HL-60/S4 treated with retinoic acid at 250 ng/mL for 4 days and 3 days (cell line): ENCODE data around the gene AGK.

Experiments used
- in situ Hi-C: fragments of 300-500 bp; cut with MboI; formaldehyde crosslinking; loops from 2 replicates; pipeline ENCODE4 v1.7.0; 2022; ENCODE audit warnings: low sequenced_read_pairs

Gene AGK, protein sequence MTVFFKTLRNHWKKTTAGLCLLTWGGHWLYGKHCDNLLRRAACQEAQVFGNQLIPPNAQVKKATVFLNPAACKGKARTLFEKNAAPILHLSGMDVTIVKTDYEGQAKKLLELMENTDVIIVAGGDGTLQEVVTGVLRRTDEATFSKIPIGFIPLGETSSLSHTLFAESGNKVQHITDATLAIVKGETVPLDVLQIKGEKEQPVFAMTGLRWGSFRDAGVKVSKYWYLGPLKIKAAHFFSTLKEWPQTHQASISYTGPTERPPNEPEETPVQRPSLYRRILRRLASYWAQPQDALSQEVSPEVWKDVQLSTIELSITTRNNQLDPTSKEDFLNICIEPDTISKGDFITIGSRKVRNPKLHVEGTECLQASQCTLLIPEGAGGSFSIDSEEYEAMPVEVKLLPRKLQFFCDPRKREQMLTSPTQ

GRCh38 chr7:141551094-141551781 is at the start of gene AGK:
TSS of gene AGK (plus strand) at chr7:141551410. CDS start at chr7:141555467, 4,057 bp downstream.
- in situ Hi-C loops: no loop called here

GRCh38 chr7:141501451-141501850 is 49.8 kb upstream of the AGK start:
- in situ Hi-C loops: no loop called here

GRCh38 chr7:141511316-141511675 is 39.9 kb upstream of the AGK start:
- in situ Hi-C loops: no loop called here

- in situ Hi-C loops: no loop called here
Observed at GRCh38 chr7:141511676-141512396, 39.4 kb upstream of the AGK start.

GRCh38 chr7:141512597-141512996 is 38.6 kb upstream of the AGK start:
- in situ Hi-C loops: no loop called here

GRCh38 chr7:141513720-141514119 is 37.5 kb upstream of the AGK start:
- in situ Hi-C loops: no loop called here

DNA sequence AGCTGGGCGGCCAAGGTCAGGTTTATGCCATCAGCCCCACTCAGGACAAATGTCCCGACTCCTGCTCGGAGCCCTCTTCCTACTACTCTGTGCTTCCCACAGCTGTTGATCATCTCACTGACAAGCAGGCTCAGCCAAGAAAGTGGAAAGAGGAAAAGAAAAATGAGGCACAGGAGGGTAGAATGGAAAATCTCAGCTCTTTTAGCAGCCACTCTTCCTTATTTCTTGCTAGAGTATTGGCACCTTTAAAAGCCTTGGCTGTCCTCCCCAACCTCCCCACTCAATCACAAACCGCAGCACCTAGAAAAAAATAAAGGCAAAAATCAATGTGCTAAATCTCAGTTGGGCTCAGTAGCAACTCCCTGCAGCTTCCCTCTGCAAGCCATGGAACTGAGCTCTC is 35.3 kb upstream of the AGK start:
- in situ Hi-C loops: no loop called here

DNA sequence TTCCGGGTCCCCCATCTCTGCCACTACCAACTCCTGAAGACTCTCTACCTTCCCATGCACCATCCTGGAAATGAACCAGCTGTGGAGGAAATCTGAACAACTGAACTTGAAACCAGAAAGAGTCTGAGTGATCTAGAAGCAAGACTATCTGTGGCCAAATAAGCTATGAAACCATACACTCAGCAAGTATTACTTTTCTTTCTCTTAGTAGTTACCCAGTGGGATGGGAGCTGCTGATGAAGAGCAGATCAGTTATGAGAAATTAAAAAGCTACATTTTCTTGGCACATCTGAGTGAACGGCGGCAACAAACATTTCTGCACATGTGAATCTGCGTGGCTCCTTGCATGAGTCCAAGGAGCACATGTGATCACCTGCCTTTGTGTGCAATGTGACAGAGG is 31.6 kb upstream of the AGK start:
- in situ Hi-C loops: no loop called here

DNA sequence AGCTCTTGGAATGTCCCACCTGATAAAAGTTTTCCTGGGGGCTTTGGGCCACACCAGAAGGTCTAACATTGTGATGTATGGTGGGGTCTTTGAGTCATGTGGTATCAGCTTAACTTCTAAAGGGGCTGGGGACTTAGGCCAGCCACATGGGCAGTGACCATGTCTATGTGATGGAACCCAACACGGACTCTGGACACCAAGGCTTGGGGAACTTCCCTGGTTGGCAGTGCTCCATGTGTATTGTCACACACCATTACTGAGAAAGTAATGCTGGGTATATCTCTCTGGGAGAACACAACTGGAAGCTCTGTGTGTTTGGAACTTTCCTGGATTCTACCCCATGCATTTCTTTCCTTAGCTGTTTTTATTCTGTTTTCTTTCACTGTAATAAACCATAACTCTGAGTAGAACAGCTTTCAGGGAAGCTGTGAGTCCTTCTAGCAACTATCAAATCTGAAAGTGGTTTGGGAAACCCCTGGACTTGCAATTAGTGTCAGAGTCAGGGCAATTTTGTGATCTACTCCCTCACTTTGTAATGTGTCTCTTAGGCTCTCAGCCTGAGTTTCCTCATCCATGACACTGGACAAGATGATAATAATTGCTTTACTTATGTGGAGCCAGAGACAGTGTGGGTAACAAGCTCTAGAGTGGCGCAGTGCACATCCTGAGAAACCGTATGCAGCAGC is 28.4 kb upstream of the AGK start:
- in situ Hi-C loops: no loop called here

GRCh38 chr7:141525973-141526514 is 25.2 kb upstream of the AGK start:
- in situ Hi-C loops: loop anchor here (25.0 kb wide), 1 partner anchor 1014 kb away; no protein-coding TSS in a partner anchor

DNA sequence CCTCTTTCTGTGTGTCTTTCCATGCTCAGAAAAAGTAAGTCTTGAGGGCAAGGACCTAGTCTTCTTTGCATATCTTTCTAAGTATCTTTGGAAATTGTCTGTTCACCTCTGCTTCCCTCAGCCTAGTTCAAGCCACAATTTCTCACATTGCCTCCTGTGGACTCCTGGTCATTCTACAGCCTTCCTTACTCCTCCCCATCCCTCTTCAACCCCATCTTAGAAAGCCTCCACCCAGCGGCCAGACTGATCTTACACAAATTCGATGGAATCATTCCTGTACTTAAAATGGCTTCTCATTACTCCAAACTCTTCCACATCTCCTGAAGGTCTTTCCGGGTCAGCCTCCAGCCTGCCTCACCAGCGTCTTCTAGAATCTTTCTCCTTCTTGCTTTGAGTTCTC is 24.1 kb upstream of the AGK start:
- in situ Hi-C loops: loop anchor here (25.0 kb wide), 1 partner anchor 1015 kb away; no protein-coding TSS in a partner anchor

- in situ Hi-C loops: loop anchor here (25.0 kb wide), 1 partner anchor 1016 kb away; no protein-coding TSS in a partner anchor
Observed at GRCh38 chr7:141528399-141528798, 22.8 kb upstream of the AGK start.

GRCh38 chr7:141533149-141533949 is 17.9 kb upstream of the AGK start:
- in situ Hi-C loops: loop anchor here (25.0 kb wide), 1 partner anchor 1021 kb away; no protein-coding TSS in a partner anchor

DNA sequence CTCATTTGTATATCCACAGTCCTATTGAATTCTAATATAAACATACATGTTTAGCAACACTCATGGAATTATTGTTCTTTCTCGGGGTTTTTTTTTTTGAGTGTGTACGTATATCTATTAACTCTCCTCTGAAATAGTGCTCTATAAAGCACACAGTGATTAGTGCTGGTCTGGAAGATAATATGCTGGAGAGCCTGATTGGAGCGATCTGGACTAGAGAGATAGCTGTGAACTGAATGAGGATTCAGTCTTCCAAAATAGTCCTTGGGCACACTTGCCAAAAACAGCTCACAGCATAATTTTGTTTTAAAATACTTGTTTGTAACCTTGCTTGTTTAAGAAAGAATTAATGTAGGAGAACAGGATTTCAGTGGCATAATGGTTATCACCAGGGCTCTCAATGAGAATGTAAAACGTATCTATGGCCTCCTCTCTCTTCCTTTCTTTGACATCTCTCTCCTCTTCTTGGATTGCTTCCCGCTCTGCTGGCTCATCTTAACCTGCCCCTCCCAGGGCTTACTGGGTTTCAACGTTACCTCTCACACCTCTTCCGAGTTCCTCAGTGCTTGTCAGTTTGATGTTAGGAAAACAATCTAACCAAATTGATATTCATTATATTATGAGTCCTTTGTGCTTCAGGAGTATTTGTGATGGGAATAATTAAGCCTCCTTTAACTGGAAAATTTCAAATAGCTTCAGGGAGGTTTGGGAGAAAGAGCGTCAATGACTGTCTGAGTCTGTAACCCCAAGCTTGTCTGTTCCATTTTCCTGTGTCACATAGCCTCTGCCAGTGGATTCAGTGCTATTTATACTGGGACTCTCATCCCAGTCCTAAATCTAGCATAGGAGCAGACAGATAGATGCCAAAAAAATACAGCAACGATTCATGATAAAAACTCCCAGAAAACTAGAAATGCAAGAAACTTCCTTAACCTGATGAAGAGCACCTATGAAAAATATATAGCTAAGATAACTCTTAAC is 16.2 kb upstream of the AGK start:
- in situ Hi-C loops: loop anchor here (25.0 kb wide), 1 partner anchor 1023 kb away; no protein-coding TSS in a partner anchor

GRCh38 chr7:141537906-141538305 is 13.3 kb upstream of the AGK start:
- in situ Hi-C loops: loop anchor here (25.0 kb wide), 1 partner anchor 1026 kb away; no protein-coding TSS in a partner anchor

- in situ Hi-C loops: loop anchor here (25.0 kb wide), 1 partner anchor 1029 kb away; no protein-coding TSS in a partner anchor
Observed at GRCh38 chr7:141541375-141541774, 9.8 kb upstream of the AGK start.

DNA sequence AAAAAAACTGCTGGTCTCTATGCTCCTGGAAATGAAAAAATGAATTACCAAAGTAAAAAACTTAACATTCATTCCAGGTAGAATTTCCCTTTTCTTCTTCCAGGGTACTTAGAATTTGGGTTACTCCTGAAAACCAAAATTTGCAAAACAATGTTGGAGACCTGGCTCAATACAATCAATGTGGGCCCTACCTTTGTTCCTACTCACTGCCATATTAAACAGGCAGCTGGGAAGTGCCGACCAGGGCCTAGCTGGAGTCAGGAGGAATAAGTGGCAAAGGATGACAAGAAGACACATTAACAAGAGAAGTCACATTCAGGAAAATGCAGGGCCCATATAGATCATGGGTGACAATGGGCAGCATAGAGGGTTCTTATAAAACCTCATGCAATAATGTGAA is 6.4 kb upstream of the AGK start:
- in situ Hi-C loops: loop anchor here (25.0 kb wide), 1 partner anchor 1033 kb away; no protein-coding TSS in a partner anchor

DNA sequence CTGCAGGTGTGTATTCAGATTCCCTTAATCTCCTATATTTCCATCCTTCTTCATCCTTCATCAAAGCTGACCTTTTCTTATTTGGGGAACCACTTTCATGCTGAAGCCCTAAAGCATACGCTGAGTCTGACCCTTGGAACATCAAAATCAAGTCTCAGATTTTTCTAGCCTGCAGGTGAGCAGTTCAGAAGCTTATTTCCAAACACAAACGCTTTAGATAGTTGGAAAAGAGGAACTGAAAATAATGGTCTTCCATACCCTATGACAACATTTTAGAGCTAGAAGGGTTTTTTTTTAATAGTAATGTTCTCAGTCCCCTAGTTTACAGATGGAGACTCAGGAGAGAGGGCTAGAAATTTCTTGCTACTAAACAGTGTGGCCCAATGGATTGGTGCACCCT is 1.6 kb upstream of the AGK start:
- in situ Hi-C loops: loop anchor here (25.0 kb wide), 1 partner anchor 1037 kb away; no protein-coding TSS in a partner anchor
